ENCODE results near the gene ARHGAP18. TPM values are rescaled to one million over a fixed set of nuclear protein-coding genes. Genes with fewer than 3 reads are reported as not detected.

The ARHGAP18 gene
- total and polyA plus RNA-seq, 4 donors: 1.6 to 8.0 (median 3.0) TPM

GRCh38 chr6:129633529-129633928, 76.4 kb downstream of the ARHGAP18 start:
- H3K27ac ChIP-seq (ENCODE audit: low read depth in 1 of 2, low read length in 2 of 2): no peak overlapping the region
- DNase-seq (ENCODE audit: low spot score): no peak
- H3K9ac ChIP-seq (ENCODE audit: low read depth in 1 of 2, low read length in 2 of 2): no peak overlapping the region
- no peaks in the 10 kb centered on the region for H3K27me3 ChIP-seq (ENCODE audit: control insufficient read depth in 4 of 4, insufficient read depth in 4 of 4, low read length in 3 of 4)
- no peak overlapping the region for H3K4me3 ChIP-seq (ENCODE audit: low read depth in 1 of 3, low read length in 3 of 3)
- TF ChIP-seq TAF1 (conservative IDR thresholded peaks at IDR 0.05) (no peak), HNF4G (IDR thresholded peaks at IDR 0.05) (no peak), SP1 (IDR thresholded peaks at IDR 0.05) (no peak), JUND (IDR thresholded peaks at IDR 0.05) (no peak), HNF4A (conservative IDR thresholded peaks at IDR 0.05) (no peak), MAX (IDR thresholded peaks at IDR 0.05) (no peak), RAD21 (IDR thresholded peaks at IDR 0.05) (no peak), ATF3 (IDR thresholded peaks at IDR 0.05) (no peak), ZBTB33 (IDR thresholded peaks at IDR 0.05) (no peak), CTCF (IDR thresholded peaks at IDR 0.05; ENCODE audit: low read depth, low read length, missing input control) (no peak)
- H3K36me3 ChIP-seq (ENCODE audit: control insufficient read depth in 4 of 4, insufficient read depth in 3 of 4, low read depth in 1 of 4, low read length in 3 of 4): no peaks in the 10 kb centered on the region
- WGBS: 98% methylated on average over 3 of the region's 3 CpGs
- no peaks in the 10 kb centered on the region for H3K4me1 ChIP-seq (ENCODE audit: control insufficient read depth in 4 of 4, insufficient read depth in 4 of 4, low read length in 3 of 4)
- H3K9me3 ChIP-seq (ENCODE audit: control insufficient read depth in 4 of 4, low read length in 3 of 4): no peaks in the 10 kb centered on the region

GRCh38 chr6:129632172-129632613, 77.8 kb downstream of the ARHGAP18 start:
- Histone ChIP-seq H3K27me3 (ENCODE audit: control insufficient read depth in 4 of 4, insufficient read depth in 4 of 4, low read length in 3 of 4) (no peaks in the 10 kb centered on the region), H3K9ac (ENCODE audit: low read depth in 1 of 2, low read length in 2 of 2) (no peak overlapping the region), H3K27ac (ENCODE audit: low read depth in 1 of 2, low read length in 2 of 2) (no peak overlapping the region), H3K4me1 (ENCODE audit: control insufficient read depth in 4 of 4, insufficient read depth in 4 of 4, low read length in 3 of 4) (no peaks in the 10 kb centered on the region), H3K4me3 (ENCODE audit: low read depth in 1 of 3, low read length in 3 of 3) (no peak overlapping the region), H3K36me3 (ENCODE audit: control insufficient read depth in 4 of 4, insufficient read depth in 3 of 4, low read depth in 1 of 4, low read length in 3 of 4) (no peaks in the 10 kb centered on the region), H3K9me3 (ENCODE audit: control insufficient read depth in 4 of 4, low read length in 3 of 4) (no peaks in the 10 kb centered on the region)
- TF ChIP-seq TAF1 (conservative IDR thresholded peaks at IDR 0.05) (no peak), HNF4A (conservative IDR thresholded peaks at IDR 0.05) (no peak), GABPA (IDR thresholded peaks at IDR 0.05 in 1 of 2, conservative IDR thresholded peaks at IDR 0.05 in 1 of 2) (no peak), REST (IDR thresholded peaks at IDR 0.05) (no peak), ATF3 (IDR thresholded peaks at IDR 0.05) (no peak)
- no peak for DNase-seq (ENCODE audit: low spot score)

Data from liver (tissue), 9 donors.